Suppressor macrophage (primary cell): ENCODE data around the gene BTBD7.
A peak's percentile ranks its signal among the peaks of the same experiment; 100 is the strongest.
"Not testable (repeated sequence)": the region's sequence is repeated elsewhere in the genome, so short reads cannot be mapped to it uniquely, and the experiment has no call there.

Experiments used
- DNase-seq, 4 experiments: peaks; one replicate each; pipeline ENCODE4 v3.0.0-alpha.2; 2020 to 2022
- total RNA-seq, 17 experiments: gene quantifications; one replicate each; lab custom pipeline; 2026; ENCODE audit warnings: mixed read lengths in 6 of 17, inconsistent platforms in 3 of 17; lab: John Stamatoyannopoulos, UW

The BTBD7 gene
- total RNA-seq: 21.4 to 70.3 (median 49.4) reads per million in 17 experiments

- DNase-seq: peak; percentile 99 to 100 (median 100)
Measured at GRCh38 chr14:93332853-93333630, at the start of gene BTBD7. TSS of gene BTBD7 (minus strand) at chr14:93333036. CDS start at chr14:93296051, 36,985 bp downstream.

- no peak for DNase-seq
Measured at GRCh38 chr14:93381644-93382043, 48.8 kb upstream of the BTBD7 start.

GRCh38 chr14:93379831-93380230 lies 47.0 kb upstream of the BTBD7 start:
- peak; percentile 43 to 84 (median 65) for DNase-seq

- DNase-seq: peak; percentile 64 to 85 (median 73)
Measured at GRCh38 chr14:93375673-93376156, 42.9 kb upstream of the BTBD7 start.

- DNase-seq: peak; percentile 74 to 88 (median 82)
Measured at GRCh38 chr14:93369713-93370266, 37.0 kb upstream of the BTBD7 start.

GRCh38 chr14:93368996-93369712 lies 36.3 kb upstream of the BTBD7 start:
- DNase-seq: peak in 3 of 4 experiments; percentile 13 to 56 (median 41)

- not testable (repeated sequence) for DNase-seq
Measured at GRCh38 chr14:93354873-93355272, 22.0 kb upstream of the BTBD7 start.

GRCh38 chr14:93348292-93348691 lies 15.5 kb upstream of the BTBD7 start:
- no peak for DNase-seq

- DNase-seq: no peak
Measured at GRCh38 chr14:93347850-93348249, 15.0 kb upstream of the BTBD7 start.

GRCh38 chr14:93346926-93347721 lies 14.3 kb upstream of the BTBD7 start, which contains the start of gene COX8C:
TSS of gene COX8C (plus strand) at chr14:93347182. CDS start at chr14:93347269, 87 bp downstream.
- no peak for DNase-seq

GRCh38 chr14:93343797-93344196 lies 11.0 kb upstream of the BTBD7 start:
- no peak for DNase-seq

GRCh38 chr14:93343266-93343665 lies 10.4 kb upstream of the BTBD7 start:
- DNase-seq: peak; percentile 38 to 90 (median 73)

GRCh38 chr14:93337884-93338283 lies 5.0 kb upstream of the BTBD7 start:
- no peak for DNase-seq

GRCh38 chr14:93337143-93337753 lies 4.4 kb upstream of the BTBD7 start:
- no peak for DNase-seq

GRCh38 chr14:93333631-93334103 lies 831 bp upstream of the BTBD7 start:
- DNase-seq: peak in 1 of 4 experiments; percentile 4

GRCh38 chr14:93332397-93332852 lies 411 bp downstream of the BTBD7 start:
- peak; percentile 67 to 88 (median 76) for DNase-seq

- no peak for DNase-seq
Measured at GRCh38 chr14:93331728-93332396, 974 bp downstream of the BTBD7 start.

- DNase-seq: peak; percentile 11 to 50 (median 28)
Measured at GRCh38 chr14:93331002-93331727, 1.7 kb downstream of the BTBD7 start.

GRCh38 chr14:93330609-93331000 lies 2.2 kb downstream of the BTBD7 start:
- no peak for DNase-seq

GRCh38 chr14:93329965-93330608 lies 2.7 kb downstream of the BTBD7 start:
- no peak for DNase-seq
